LNCAP (cell line): ENCODE measurements around the gene CORO2A.
A peak's percentile ranks its signal among the peaks of the same experiment; 100 is the strongest.

ENCODE experiments used
- CTCF ChIP-seq: fragments of 450-650 bp; IDR thresholded peaks from 2 replicates; pipeline ENCODE4 v1.5.1; 2017; ENCODE audit warnings: mild to moderate bottlenecking

CORO2A gene

GRCh38 chr9:98080326-98080725 is 112.1 kb downstream of the CORO2A start:
- no peak for TF ChIP-seq CTCF

- no peak for TF ChIP-seq CTCF
Measured at GRCh38 chr9:98078895-98079294, 113.5 kb downstream of the CORO2A start.

GRCh38 chr9:98075332-98075805 is 117.1 kb downstream of the CORO2A start:
- no peak for TF ChIP-seq CTCF

- TF ChIP-seq CTCF: peak; percentile 96
Measured at GRCh38 chr9:98074115-98074990, 118.1 kb downstream of the CORO2A start.

- no peak for TF ChIP-seq CTCF
Measured at GRCh38 chr9:98071737-98072136, 120.7 kb downstream of the CORO2A start.
